H1 (cell line): ENCODE data around the gene NUPR1.
"Not testable (repeated sequence)": the region's sequence is repeated elsewhere in the genome, so short reads cannot be mapped to it uniquely, and the experiment has no call there.

Experiments used
- CHD2 ChIP-seq: IDR thresholded peaks from 2 replicates; pipeline ENCODE4 v1.6.1; 2012; ENCODE audit warnings: low read length, improper control_type of control experiment
- CREB1 ChIP-seq: IDR thresholded peaks from 2 replicates; pipeline ENCODE4 v1.6.1; 2012; ENCODE audit warnings: inconsistent platforms
- CTCF ChIP-seq, 3 experiments: IDR thresholded peaks; 1 replicate in 2 of 3; 2 replicates in 1 of 3; pipeline versions ENCODE4 v1.5.1 to v1.6.1; 2011; ENCODE audit warnings: low read length in 3 of 3, mild to moderate bottlenecking in 3 of 3, inconsistent platforms in 2 of 3, low read depth in 1 of 3, moderate library complexity in 1 of 3; ENCODE audit not compliant: insufficient read depth in 1 of 3; ENCODE audit errors: control extremely low read depth in 1 of 3
- SIRT6 ChIP-seq: IDR thresholded peaks from one replicate; pipeline ENCODE4 v1.7.1; 2012; ENCODE audit warnings: low read length, inconsistent platforms
- TCF12 ChIP-seq: IDR thresholded peaks from 2 replicates; pipeline ENCODE4 v1.6.1; 2011; ENCODE audit warnings: low read depth, mild to moderate bottlenecking, low read length

- TF ChIP-seq CHD2; CTCF (IDR thresholded peaks at IDR 0.05; ENCODE audit: control extremely low read depth in 1 of 3, insufficient read depth in 1 of 3, low read depth in 1 of 3, low read length in 3 of 3); SIRT6; TCF12; CREB1: not testable (repeated sequence)
Observed at GRCh38 chr16:28483361-28483760, 55.4 kb downstream of the NUPR1 start.
